SU-DHL-6 (cell line): ENCODE results near the gene NPAS1.

Experiments used
- H2AFZ ChIP-seq: fragments of 200-600 bp; sonication (generic); 2 replicates; pipeline ENCODE4 v1.6.1; 2014; ENCODE audit warnings: low read depth, mild to moderate bottlenecking, moderate library complexity, mixed read lengths, antibody characterized with exemption, low read length; ENCODE audit not compliant: severe bottlenecking
- H3F3A ChIP-seq: fragments of 200-600 bp; shearing (Covaris generic); 2 replicates; pipeline ENCODE4 v1.6.0; 2016; ENCODE audit warnings: antibody characterized with exemption, mild to moderate bottlenecking; ENCODE audit not compliant: insufficient read depth
- H3K27ac ChIP-seq: fragments of 200-600 bp; sonication (generic); 2 replicates; pipeline ENCODE4 v1.5.1; 2016; ENCODE audit warnings: low read depth, mild to moderate bottlenecking, low read length, moderate library complexity, mixed read lengths
- H3K27me3 ChIP-seq: fragments of 200-600 bp; sonication (generic), shearing (Covaris generic); 2 replicates; pipeline ENCODE4 v1.6.0; 2014; ENCODE audit warnings: mild to moderate bottlenecking, low read length
- H3K36me3 ChIP-seq: fragments of 200-600 bp; sonication (generic); 2 replicates; pipeline ENCODE4 v1.6.1; 2014; ENCODE audit warnings: mild to moderate bottlenecking, low read length, mixed read lengths
- H3K4me2 ChIP-seq: fragments of 300-600, 200-600 bp; shearing (Covaris generic), sonication (generic); 2 replicates; pipeline ENCODE4 v1.6.0; 2014; ENCODE audit warnings: low read length, low read depth, mild to moderate bottlenecking; ENCODE audit not compliant: poor library complexity, severe bottlenecking
- H3K4me3 ChIP-seq: fragments of 200-600 bp; sonication (generic); 2 replicates; pipeline ENCODE4 v1.5.1; 2014; ENCODE audit warnings: antibody characterized with exemption, low read length, mild to moderate bottlenecking, mixed read lengths; ENCODE audit not compliant: insufficient read depth, poor library complexity, severe bottlenecking
- H3K79me2 ChIP-seq: fragments of 200-600 bp; sonication (generic); 2 replicates; pipeline ENCODE4 v1.6.1; 2014; ENCODE audit warnings: mild to moderate bottlenecking, low read length, moderate library complexity; ENCODE audit not compliant: insufficient read depth
- H3K9ac ChIP-seq: fragments of 200-600 bp; sonication (generic); 2 replicates; pipeline ENCODE4 v1.7.0; 2014; ENCODE audit warnings: mild to moderate bottlenecking, low read length
- H3K9me2 ChIP-seq: fragments of 200-600 bp; sonication (generic); replicated peaks from 2 replicates; pipeline ENCODE4 v1.6.1; 2014; ENCODE audit warnings: low read length; ENCODE audit not compliant: insufficient read depth
- H3K9me3 ChIP-seq: fragments of 200-600 bp; sonication (generic); 2 replicates; pipeline ENCODE4 v1.6.1; 2014; ENCODE audit warnings: low read length, mixed read lengths; ENCODE audit not compliant: insufficient read depth
- H4K20me1 ChIP-seq: fragments of 200-600 bp; sonication (generic); 2 replicates; pipeline ENCODE4 v1.6.1; 2014; ENCODE audit warnings: low read depth, mild to moderate bottlenecking, antibody characterized with exemption, low read length, moderate library complexity, mixed read lengths
- EZH2phosphoT487 ChIP-seq: fragments of 200-600 bp; sonication (generic), shearing (Covaris generic); conservative IDR thresholded peaks from 2 replicates; pipeline ENCODE4 v1.6.1; 2018; ENCODE audit warnings: mild to moderate bottlenecking, antibody characterized with exemption, low read length, moderate library complexity, mixed read lengths
- TF ChIP-seq, protein P1 (sequence below): fragments of 200-600 bp; sonication (generic); IDR thresholded peaks from one replicate; pipeline ENCODE4 v1.5.1; 2017; ENCODE audit warnings: antibody characterized with exemption, mild to moderate bottlenecking, low read length, moderate library complexity; ENCODE audit not compliant: insufficient read depth, poor library complexity, severe bottlenecking

Gene NPAS1

DNA sequence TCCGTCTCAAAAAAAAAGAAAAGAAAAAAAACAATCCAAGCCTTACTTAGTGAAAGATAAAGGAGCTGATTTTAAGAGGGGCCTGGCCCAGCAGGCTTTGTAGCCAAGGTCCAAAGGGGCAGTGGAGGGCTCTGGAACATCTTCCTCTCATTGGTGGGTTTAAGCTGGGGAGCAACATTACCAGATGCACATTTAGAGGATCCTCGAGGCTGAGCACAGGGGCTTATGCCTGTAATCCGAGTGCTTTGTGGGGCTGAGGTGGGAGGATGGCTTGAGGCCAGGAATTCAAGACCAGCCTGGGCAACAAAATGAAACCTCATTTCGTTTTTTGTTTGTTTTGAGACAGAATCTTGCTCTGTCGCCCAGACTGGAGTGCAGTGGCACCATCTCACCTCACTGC lies 36.8 kb downstream of the NPAS1 start:
- Histone ChIP-seq H3K9ac (no peak overlapping the region), H2AFZ (no peak overlapping the region), H3F3A (no peaks in the 10 kb centered on the region), H3K27me3 (no peaks in the 10 kb centered on the region), H4K20me1 (no peaks in the 10 kb centered on the region), H3K79me2 (no peaks in the 10 kb centered on the region), H3K9me2 (no peaks in the 10 kb centered on the region), H3K4me3 (no peak overlapping the region), H3K36me3 (no peaks in the 10 kb centered on the region), H3K4me2 (no peak overlapping the region), H3K27ac (no peak overlapping the region), H3K9me3 (no peaks in the 10 kb centered on the region)
- TF ChIP-seq EZH2phosphoT487 = no peak
- TF ChIP-seq, protein P1, sequence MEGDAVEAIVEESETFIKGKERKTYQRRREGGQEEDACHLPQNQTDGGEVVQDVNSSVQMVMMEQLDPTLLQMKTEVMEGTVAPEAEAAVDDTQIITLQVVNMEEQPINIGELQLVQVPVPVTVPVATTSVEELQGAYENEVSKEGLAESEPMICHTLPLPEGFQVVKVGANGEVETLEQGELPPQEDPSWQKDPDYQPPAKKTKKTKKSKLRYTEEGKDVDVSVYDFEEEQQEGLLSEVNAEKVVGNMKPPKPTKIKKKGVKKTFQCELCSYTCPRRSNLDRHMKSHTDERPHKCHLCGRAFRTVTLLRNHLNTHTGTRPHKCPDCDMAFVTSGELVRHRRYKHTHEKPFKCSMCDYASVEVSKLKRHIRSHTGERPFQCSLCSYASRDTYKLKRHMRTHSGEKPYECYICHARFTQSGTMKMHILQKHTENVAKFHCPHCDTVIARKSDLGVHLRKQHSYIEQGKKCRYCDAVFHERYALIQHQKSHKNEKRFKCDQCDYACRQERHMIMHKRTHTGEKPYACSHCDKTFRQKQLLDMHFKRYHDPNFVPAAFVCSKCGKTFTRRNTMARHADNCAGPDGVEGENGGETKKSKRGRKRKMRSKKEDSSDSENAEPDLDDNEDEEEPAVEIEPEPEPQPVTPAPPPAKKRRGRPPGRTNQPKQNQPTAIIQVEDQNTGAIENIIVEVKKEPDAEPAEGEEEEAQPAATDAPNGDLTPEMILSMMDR = no peak

DNA sequence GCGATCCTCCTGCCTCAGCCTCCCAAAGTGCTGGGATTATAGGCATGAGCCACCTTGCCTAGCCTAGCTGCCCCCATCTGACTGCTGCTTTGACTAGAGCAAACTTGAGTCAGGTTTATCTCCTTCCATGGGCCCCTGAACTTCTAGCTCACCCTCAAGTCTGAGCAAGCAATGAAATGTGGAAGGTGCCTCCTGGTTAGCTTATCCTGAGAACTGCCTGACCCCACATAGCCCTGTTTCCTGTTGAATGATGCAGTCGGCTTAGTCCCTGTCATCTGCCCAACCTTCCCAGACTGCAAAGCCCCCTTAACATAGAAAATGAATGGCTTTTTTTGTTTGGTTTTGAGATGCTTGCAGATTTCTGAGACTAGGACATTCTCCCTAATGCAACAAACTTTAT lies 37.7 kb downstream of the NPAS1 start:
- Histone ChIP-seq H3K27me3 (no peaks in the 10 kb centered on the region), H3K79me2 (no peaks in the 10 kb centered on the region), H4K20me1 (no peaks in the 10 kb centered on the region), H3K9ac (no peak overlapping the region), H3K27ac (no peak overlapping the region), H3K9me3 (no peaks in the 10 kb centered on the region), H2AFZ (no peak overlapping the region), H3K9me2 (no peaks in the 10 kb centered on the region), H3K4me2 (no peak overlapping the region), H3K4me3 (no peak overlapping the region), H3K36me3 (no peaks in the 10 kb centered on the region), H3F3A (no peaks in the 10 kb centered on the region)
- TF ChIP-seq EZH2phosphoT487 = no peak
- TF ChIP-seq, protein P1 = no peak

DNA sequence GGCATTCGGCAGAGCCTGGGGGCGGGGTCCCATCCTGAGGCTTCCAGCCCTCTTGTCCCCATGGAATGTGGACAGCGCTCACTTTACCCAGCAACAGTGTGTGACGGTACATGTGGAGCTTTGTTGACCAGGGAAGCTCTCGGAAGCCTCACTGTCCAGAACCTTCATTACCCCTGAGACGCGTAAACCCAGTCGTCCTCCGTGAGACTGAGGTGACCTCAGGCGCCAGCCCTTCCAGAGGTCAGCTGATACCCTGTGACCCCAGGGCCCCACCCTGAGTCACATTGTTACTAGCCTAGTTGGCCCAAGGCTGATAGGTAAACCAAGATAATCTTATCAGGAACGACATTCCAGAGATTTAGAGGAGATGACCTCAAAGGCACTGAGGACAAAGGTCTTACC lies 39.0 kb downstream of the NPAS1 start:
- Histone ChIP-seq H2AFZ (no peak overlapping the region), H3K9me3 (no peaks in the 10 kb centered on the region), H4K20me1 (no peaks in the 10 kb centered on the region), H3K36me3 (no peaks in the 10 kb centered on the region), H3K27ac (no peak overlapping the region), H3K79me2 (no peaks in the 10 kb centered on the region), H3K4me2 (no peak overlapping the region), H3F3A (no peaks in the 10 kb centered on the region), H3K4me3 (no peak overlapping the region), H3K9ac (no peak overlapping the region), H3K9me2 (no peaks in the 10 kb centered on the region), H3K27me3 (no peaks in the 10 kb centered on the region)
- no peak for TF ChIP-seq EZH2phosphoT487
- TF ChIP-seq, protein P1 = no peak

DNA sequence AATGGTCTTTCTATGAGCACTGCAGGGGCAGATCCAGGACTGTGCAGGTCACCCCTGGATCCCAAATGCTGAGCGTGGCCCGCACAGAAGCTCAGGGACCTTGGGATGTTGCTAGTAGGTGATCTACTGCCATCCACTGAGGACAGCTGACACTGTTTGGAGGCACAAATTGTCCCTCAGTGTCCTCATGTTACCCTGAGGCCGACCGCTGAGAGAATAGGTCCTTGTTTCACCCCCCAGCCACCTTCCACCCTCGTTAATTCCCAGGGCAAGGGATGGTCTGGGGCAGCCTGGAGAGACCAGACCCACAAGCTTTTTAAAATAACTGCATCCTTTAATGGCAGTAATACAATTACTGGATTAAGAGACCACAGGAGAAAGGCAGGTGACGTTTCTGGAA lies 44.2 kb downstream of the NPAS1 start:
- Histone ChIP-seq H3K9me2 (no peaks in the 10 kb centered on the region), H3K9me3 (no peaks in the 10 kb centered on the region), H3K27ac (no peak overlapping the region), H2AFZ (no peak overlapping the region), H3K79me2 (0 out of 2 replicates have a peak, but pooled peaks cover 4% of the 10 kb centered on the region), H4K20me1 (no peaks in the 10 kb centered on the region; the same call in 1 of the 2 replicates), H3F3A (0 out of 2 replicates have a peak, but pooled peaks cover 2% of the 10 kb centered on the region), H3K36me3 (no peaks in the 10 kb centered on the region), H3K9ac (no peak overlapping the region), H3K4me2 (no peak overlapping the region), H3K27me3 (no peaks in the 10 kb centered on the region), H3K4me3 (no peak overlapping the region)
- no peak for TF ChIP-seq EZH2phosphoT487
- TF ChIP-seq, protein P1 = no peak
